CD4-positive, alpha-beta T cell (primary cell): Measurements from ENCODE around the gene BIK. TPM values are rescaled to one million over a fixed set of nuclear protein-coding genes. Genes with fewer than 3 reads are reported as not detected.
A peak's percentile ranks its signal among the peaks of the same experiment; 100 is the strongest.

Experiments
- ATAC-seq: fragments of 200-7000 bp; cut with Tn5 transposase; one replicate; pipeline ENCODE4 v1.10.0; 2022; ENCODE audit warnings: mild to moderate bottlenecking; ENCODE audit not compliant: poor library complexity
- CTCF ChIA-PET: fragments of 350-600 bp; sonication (Branson Sonifier 250); formaldehyde crosslinking; loops from one replicate; lab custom pipeline; 2021; ENCODE audit warnings: antibody characterized with exemption, inconsistent platforms; lab: Charles Lee
- POLR2A ChIA-PET: fragments of 350-600 bp; sonication (Branson Sonifier 250); formaldehyde crosslinking; loops from one replicate; lab custom pipeline; 2021; ENCODE audit warnings: antibody characterized with exemption, inconsistent platforms; lab: Charles Lee
- DNase-seq, 14 experiments: peaks; one replicate each; pipeline ENCODE4 v3.0.0-alpha.2; 2013 to 2020; ENCODE audit warnings: mixed read lengths in 2 of 14
- H3K27ac ChIP-seq, 2 donors: one replicate each; pipeline versions ENCODE4 v1.5.1 to v1.7.0; 2013; ENCODE audit warnings: low read length in 2 of 2, low read depth in 1 of 2, mild to moderate bottlenecking in 1 of 2
- H3K27me3 ChIP-seq, 2 experiments: 1 replicate in 1 of 2; 2 replicates in 1 of 2; pipeline versions ENCODE4 v1.6.1 to v1.7.0; 2013; ENCODE audit warnings: low read length in 2 of 2, control low read depth in 1 of 2, mild to moderate bottlenecking in 1 of 2, moderate library complexity in 1 of 2; ENCODE audit not compliant: insufficient read depth in 2 of 2, control insufficient read depth in 1 of 2
- H3K36me3 ChIP-seq: one replicate; pipeline ENCODE4 v1.6.1; 2013; ENCODE audit warnings: low read length, control low read depth; ENCODE audit not compliant: insufficient read depth
- H3K4me1 ChIP-seq: one replicate; pipeline ENCODE4 v1.6.1; 2013; ENCODE audit warnings: low read length, control low read depth; ENCODE audit not compliant: insufficient read depth
- H3K4me3 ChIP-seq: one replicate; pipeline ENCODE4 v1.5.1; 2013; ENCODE audit warnings: mild to moderate bottlenecking, low read length, moderate library complexity
- H3K9me3 ChIP-seq, 2 experiments: 1 replicate in 1 of 2; 2 replicates in 1 of 2; pipeline versions ENCODE4 v1.6.1 to v1.7.0; 2013; ENCODE audit warnings: low read length in 2 of 2, mild to moderate bottlenecking in 2 of 2, control low read depth in 1 of 2, moderate library complexity in 1 of 2; ENCODE audit not compliant: control insufficient read depth in 1 of 2, insufficient read depth in 1 of 2
- H3K27ac Mint-ChIP-seq: one replicate; pipeline ENCODE4 v1.8.0; 2020; ENCODE audit warnings: mixed read lengths
- H3K27me3 Mint-ChIP-seq: one replicate; pipeline ENCODE4 v1.8.0; 2021; ENCODE audit warnings: mixed read lengths
- H3K36me3 Mint-ChIP-seq: one replicate; pipeline ENCODE4 v1.8.0; 2021; ENCODE audit warnings: low read depth, mixed read lengths
- H3K4me1 Mint-ChIP-seq: one replicate; pipeline ENCODE4 v1.8.0; 2021; ENCODE audit warnings: low read depth, mixed read lengths
- H3K4me3 Mint-ChIP-seq: one replicate; pipeline ENCODE4 v1.8.0; 2020; ENCODE audit warnings: mild to moderate bottlenecking, mixed read lengths
- H3K9me3 Mint-ChIP-seq: one replicate; pipeline ENCODE4 v1.8.0; 2020; ENCODE audit warnings: mixed read lengths
- CTCF ChIP-seq: fragments of 200-600 bp; IDR thresholded peaks from one replicate; pipeline ENCODE4 v1.8.0; 2022; ENCODE audit warnings: antibody characterized with exemption, mild to moderate bottlenecking
- intact Hi-C, 2 experiments: fragments of 100-400 bp; cut with DNase I in 1 of 2; cut with micrococcal nuclease in 1 of 2; formaldehyde crosslinking; loops; one replicate each; pipeline versions ENCODE4 v1.15.1 to v1.9.0; 2023 to 2025; cut with DNase I, micrococcal nuclease
- total RNA-seq, 174 experiments: library from RNA in 2 of 174; stranded (reverse) in 2 of 174; gene quantifications; one replicate each; pipeline ENCODE4 v1.2.3 and lab custom pipeline; 2021 to 2026

BIK gene
- total RNA-seq, 2 experiments from 2014 or later = 1.6 to 2.1 TPM

- peak in 1 of 14 experiments; percentile 13 for DNase-seq
These were observed 65.5 kb downstream of the BIK start for GRCh38 chr22:43176090-43176489.

GRCh38 chr22:43177479-43177878, 66.9 kb downstream of the BIK start:
- Mint-ChIP-seq H3K36me3 (peaks cover 22% of the 10 kb centered on the region), H3K4me3 (no peak overlapping the region), H3K27me3 (no peaks in the 10 kb centered on the region), H3K9me3 (no peaks in the 10 kb centered on the region), H3K4me1 (no peaks in the 10 kb centered on the region), H3K27ac (no peak overlapping the region)
- H3K4me3 ChIP-seq = no peak overlapping the region
- TF ChIP-seq CTCF = no peak
- ChIA-PET POLR2A (no interaction called here), CTCF (no interaction called here)
- intact Hi-C loops = no loop called here
- H3K4me1 ChIP-seq = peaks cover 5% of the 10 kb centered on the region
- DNase-seq (no peak), ATAC-seq (no peak)
- no peaks in the 10 kb centered on the region for H3K9me3 ChIP-seq
- no peak overlapping the region for H3K27ac ChIP-seq
- H3K27me3 ChIP-seq = no peaks in the 10 kb centered on the region
- peaks cover 44% of the 10 kb centered on the region for H3K36me3 ChIP-seq

More at GRCh38 chr22:43176090-43176489, 65.5 kb downstream of the BIK start:
- Mint-ChIP-seq H3K4me1 (no peaks in the 10 kb centered on the region), H3K9me3 (no peaks in the 10 kb centered on the region), H3K27me3 (no peaks in the 10 kb centered on the region), H3K36me3 (peaks cover 22% of the 10 kb centered on the region), H3K27ac (no peak overlapping the region), H3K4me3 (no peak overlapping the region)
- no peak overlapping the region for H3K4me3 ChIP-seq
- TF ChIP-seq CTCF = no peak
- intact Hi-C loops = no loop called here
- no peaks in the 10 kb centered on the region for H3K9me3 ChIP-seq
- H3K4me1 ChIP-seq = peaks cover 3% of the 10 kb centered on the region
- no peak for ATAC-seq
- CTCF ChIA-PET = no interaction called here
- no peak overlapping the region for H3K27ac ChIP-seq
- H3K27me3 ChIP-seq = no peaks in the 10 kb centered on the region
- POLR2A ChIA-PET = no interaction called here
- H3K36me3 ChIP-seq = peaks cover 58% of the 10 kb centered on the region

Other genes starting within 250 kb of the BIK start
- 10 to 100 TPM; 23.3 to 25.5 TPM for gene PACSIN2, start 95.6 kb upstream of the BIK start, total RNA-seq
- 1 to 10 TPM; 2.6 to 2.8 TPM for gene TTLL1, start 21.4 kb upstream of the BIK start, total RNA-seq
- 10 to 100 TPM; 16.1 to 18.0 TPM for gene MCAT, start 32.6 kb downstream of the BIK start, total RNA-seq
- 10 to 100 TPM; 43.8 to 45.6 TPM for gene TSPO, start 40.8 kb downstream of the BIK start, total RNA-seq
- gene TTLL12, start 76.4 kb downstream of the BIK start, total RNA-seq = 1 to 10 TPM; 5.0 to 6.6 TPM
- gene SCUBE1, start 232.6 kb downstream of the BIK start, total RNA-seq = not detected